Osteocyte (in vitro differentiated cells): ENCODE measurements around the gene HOXC9. TPM values are rescaled to one million over a fixed set of nuclear protein-coding genes. Genes with fewer than 3 reads are reported as not detected.

Experiments used
- DNase-seq: peaks from one replicate; pipeline ENCODE4 v3.0.0; 2021; ENCODE audit warnings: mixed read lengths; ENCODE audit not compliant: unreplicated experiment; ENCODE audit errors: extremely low spot score
- H3K27ac Mint-ChIP-seq: one replicate; pipeline ENCODE4 v1.8.0; 2021; ENCODE audit warnings: mild to moderate bottlenecking, mixed read lengths; ENCODE audit not compliant: unreplicated experiment
- H3K27me3 Mint-ChIP-seq: one replicate; pipeline ENCODE4 v1.8.0; 2021; ENCODE audit warnings: mixed read lengths; ENCODE audit not compliant: unreplicated experiment
- H3K36me3 Mint-ChIP-seq: one replicate; pipeline ENCODE4 v1.8.0; 2021; ENCODE audit warnings: mixed read lengths; ENCODE audit not compliant: unreplicated experiment
- H3K4me1 Mint-ChIP-seq: one replicate; pipeline ENCODE4 v1.8.0; 2021; ENCODE audit warnings: mixed read lengths; ENCODE audit not compliant: unreplicated experiment
- H3K4me3 Mint-ChIP-seq: one replicate; pipeline ENCODE4 v1.8.0; 2021; ENCODE audit warnings: mild to moderate bottlenecking, moderate library complexity, mixed read lengths; ENCODE audit not compliant: unreplicated experiment
- H3K9me3 Mint-ChIP-seq: one replicate; pipeline ENCODE4 v1.8.0; 2021; ENCODE audit warnings: mixed read lengths; ENCODE audit not compliant: unreplicated experiment
- total RNA-seq: library from RNA; stranded (reverse); gene quantifications from 2 replicates; pipeline ENCODE4 v1.2.1, GENCODE V29; 2021
- TF ChIP-seq, protein P1 (sequence below): fragments of 200-600 bp; sonication (generic); IDR thresholded peaks from 2 replicates; pipeline ENCODE4 v1.5.0; 2021; ENCODE audit warnings: antibody characterized with exemption, mild to moderate bottlenecking, moderate library complexity

HOXC9 gene
- total RNA-seq, 1 donor from 2014 or later = not detected

DNA sequence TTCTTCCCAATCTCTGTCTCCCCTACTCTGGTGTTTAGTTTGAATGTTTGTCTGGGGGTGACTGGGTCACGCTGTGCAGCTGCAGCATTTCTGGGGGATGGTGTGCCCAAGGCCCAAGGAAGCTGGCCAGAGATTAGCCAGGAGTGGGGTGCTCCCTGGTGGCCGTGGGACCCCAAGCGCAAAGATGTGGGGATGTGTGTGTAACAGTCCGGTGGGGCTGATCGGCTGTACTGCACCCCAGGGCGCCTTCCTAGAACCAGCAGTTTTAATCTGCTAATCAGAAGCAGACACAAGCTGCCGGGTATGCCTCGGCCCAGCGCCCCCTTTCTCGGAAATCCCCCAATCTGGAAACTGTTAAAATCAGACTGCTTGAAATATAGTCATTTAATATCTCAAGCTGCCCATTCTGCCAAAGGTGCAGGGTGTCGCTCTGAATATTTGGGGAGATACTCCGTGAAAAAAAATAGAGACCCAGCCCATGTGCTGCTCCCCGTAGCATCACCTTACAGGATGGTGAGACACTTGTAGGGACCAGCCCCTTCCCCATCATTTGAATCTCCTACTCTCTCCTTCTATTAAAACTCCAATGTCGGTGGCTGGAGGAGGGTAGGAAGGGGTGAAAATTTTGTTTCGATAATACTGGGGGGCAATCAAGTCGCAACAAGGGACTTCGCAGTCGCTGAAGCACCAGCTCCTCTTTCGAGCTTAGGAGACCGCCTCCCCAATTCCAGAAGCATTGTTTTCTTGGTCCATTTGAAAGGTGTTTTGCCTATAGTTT is 4.3 kb downstream of the HOXC9 start:
- no peak for DNase-seq
- Mint-ChIP-seq H3K4me1 (peaks cover 16% of the 10 kb centered on the region), H3K27me3 (peaks cover 94% of the 10 kb centered on the region), H3K9me3 (no peaks in the 10 kb centered on the region), H3K27ac (no peak overlapping the region), H3K4me3 (no peak overlapping the region), H3K36me3 (no peaks in the 10 kb centered on the region)
- TF ChIP-seq, protein P1, sequence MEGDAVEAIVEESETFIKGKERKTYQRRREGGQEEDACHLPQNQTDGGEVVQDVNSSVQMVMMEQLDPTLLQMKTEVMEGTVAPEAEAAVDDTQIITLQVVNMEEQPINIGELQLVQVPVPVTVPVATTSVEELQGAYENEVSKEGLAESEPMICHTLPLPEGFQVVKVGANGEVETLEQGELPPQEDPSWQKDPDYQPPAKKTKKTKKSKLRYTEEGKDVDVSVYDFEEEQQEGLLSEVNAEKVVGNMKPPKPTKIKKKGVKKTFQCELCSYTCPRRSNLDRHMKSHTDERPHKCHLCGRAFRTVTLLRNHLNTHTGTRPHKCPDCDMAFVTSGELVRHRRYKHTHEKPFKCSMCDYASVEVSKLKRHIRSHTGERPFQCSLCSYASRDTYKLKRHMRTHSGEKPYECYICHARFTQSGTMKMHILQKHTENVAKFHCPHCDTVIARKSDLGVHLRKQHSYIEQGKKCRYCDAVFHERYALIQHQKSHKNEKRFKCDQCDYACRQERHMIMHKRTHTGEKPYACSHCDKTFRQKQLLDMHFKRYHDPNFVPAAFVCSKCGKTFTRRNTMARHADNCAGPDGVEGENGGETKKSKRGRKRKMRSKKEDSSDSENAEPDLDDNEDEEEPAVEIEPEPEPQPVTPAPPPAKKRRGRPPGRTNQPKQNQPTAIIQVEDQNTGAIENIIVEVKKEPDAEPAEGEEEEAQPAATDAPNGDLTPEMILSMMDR = no peak

DNA sequence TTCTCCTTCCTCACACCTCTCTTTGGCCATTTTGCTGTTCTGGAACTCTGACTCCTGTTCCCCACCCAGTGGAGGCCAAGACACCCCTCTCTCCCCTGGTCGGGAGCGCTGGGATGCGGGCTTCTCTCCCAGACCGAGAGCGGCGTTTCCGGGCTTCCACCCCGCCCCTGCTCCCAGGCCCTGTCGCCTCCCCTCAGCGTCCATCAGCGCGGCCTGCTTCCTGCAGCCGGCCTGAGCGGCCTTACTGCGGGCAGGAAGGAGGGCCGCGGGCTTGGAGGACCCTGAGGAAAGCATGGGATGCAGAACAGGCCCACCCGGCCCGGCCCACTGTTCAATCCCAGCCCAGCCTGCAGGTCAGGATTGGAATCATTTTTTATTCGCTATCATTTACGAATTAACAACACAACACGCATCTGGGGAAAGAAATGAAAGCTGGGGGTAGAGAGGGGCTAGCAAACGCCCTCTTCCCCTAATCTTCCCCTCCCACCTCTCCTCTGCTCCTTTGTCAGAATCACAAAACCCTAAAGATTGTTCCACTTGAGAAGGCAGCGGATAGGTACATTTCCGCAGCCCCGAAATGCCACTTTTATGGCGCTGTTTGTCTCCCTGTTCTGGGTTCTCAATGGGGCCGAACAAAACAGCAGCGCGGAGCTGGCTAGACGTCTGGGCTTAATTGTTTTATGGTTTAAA is 5.0 kb downstream of the HOXC9 start:
- TF ChIP-seq, protein P1 = no peak
- Mint-ChIP-seq H3K4me1 (peaks cover 16% of the 10 kb centered on the region), H3K27me3 (peaks cover 95% of the 10 kb centered on the region), H3K36me3 (no peaks in the 10 kb centered on the region), H3K4me3 (no peak overlapping the region), H3K27ac (no peak overlapping the region), H3K9me3 (no peaks in the 10 kb centered on the region)
- no peak for DNase-seq

DNA sequence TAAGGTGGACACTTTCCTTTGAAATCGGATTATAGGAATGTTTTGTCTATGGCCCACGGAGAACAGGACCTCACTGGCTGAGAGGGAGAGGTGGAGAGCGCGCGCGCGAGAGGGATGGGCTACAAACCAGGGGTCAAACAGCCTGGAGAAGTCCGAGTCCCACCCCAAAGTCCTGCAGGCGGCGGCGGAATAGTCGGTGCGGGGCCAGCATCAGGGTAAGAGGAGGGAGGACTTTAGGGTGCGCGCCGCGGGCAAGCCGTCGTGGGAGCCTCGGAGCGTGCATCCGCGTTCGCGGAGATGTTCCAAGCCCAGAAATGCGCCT is 5.5 kb downstream of the HOXC9 start:
- Mint-ChIP-seq H3K27ac (no peak overlapping the region), H3K9me3 (no peaks in the 10 kb centered on the region), H3K4me3 (no peak overlapping the region), H3K36me3 (no peaks in the 10 kb centered on the region), H3K27me3 (peaks cover 95% of the 10 kb centered on the region), H3K4me1 (peaks cover 12% of the 10 kb centered on the region)
- no peak for DNase-seq
- TF ChIP-seq, protein P1 = no peak

DNA sequence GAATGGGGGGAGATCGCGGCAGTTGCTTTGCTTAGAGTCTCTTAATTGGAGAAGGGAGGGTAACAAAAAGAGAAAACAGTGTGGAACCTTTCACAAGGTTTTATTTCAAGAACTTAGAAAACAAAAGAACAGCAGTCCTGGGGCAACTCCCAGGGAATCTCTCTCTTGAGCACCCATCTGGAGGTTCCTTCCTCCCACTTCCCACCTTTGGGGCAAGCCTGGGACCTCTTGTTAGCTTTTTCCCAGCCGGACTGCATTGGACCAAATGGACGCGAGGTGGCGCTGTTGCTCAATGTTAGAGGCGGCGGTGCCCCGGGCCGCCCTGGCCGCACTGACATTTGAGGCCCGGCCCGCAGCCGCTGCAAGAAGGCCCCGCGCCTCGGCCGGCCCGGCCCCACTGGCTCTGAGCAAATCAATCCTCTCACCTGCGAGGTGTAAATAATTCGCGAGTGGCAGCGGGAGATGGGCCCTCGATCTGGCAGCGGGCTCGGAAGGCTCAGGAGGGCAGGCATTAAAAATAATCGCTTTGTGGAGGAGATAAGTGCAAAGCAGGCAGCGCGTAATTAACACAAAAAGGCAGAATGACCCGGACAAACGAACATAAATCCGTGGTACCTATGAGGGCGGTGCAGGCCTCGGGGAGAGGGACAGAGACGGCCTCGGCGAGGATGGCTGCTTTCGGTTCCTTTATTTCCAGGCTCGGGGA is 6.0 kb downstream of the HOXC9 start:
- Mint-ChIP-seq H3K9me3 (no peaks in the 10 kb centered on the region), H3K27ac (no peak overlapping the region), H3K4me1 (peaks cover 13% of the 10 kb centered on the region), H3K4me3 (peak overlapping the region; percentile 67), H3K36me3 (no peaks in the 10 kb centered on the region), H3K27me3 (peaks cover 93% of the 10 kb centered on the region)
- TF ChIP-seq, protein P1 = peak; percentile 97
- DNase-seq = peak; percentile 93
